ENCODE measurements around the gene HEXIM1. TPM values are rescaled to one million over a fixed set of nuclear protein-coding genes. Genes with fewer than 3 reads are reported as not detected.

The HEXIM1 gene, protein sequence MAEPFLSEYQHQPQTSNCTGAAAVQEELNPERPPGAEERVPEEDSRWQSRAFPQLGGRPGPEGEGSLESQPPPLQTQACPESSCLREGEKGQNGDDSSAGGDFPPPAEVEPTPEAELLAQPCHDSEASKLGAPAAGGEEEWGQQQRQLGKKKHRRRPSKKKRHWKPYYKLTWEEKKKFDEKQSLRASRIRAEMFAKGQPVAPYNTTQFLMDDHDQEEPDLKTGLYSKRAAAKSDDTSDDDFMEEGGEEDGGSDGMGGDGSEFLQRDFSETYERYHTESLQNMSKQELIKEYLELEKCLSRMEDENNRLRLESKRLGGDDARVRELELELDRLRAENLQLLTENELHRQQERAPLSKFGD
- 10 to 100 TPM in 5 of 6 donors, 1 to 10 TPM in 1; 6.8 to 16.2 (median 12.0) TPM for total RNA-seq
- polyA plus RNA-seq = 10 to 100 TPM; 10.9 to 17.2 TPM

DNA sequence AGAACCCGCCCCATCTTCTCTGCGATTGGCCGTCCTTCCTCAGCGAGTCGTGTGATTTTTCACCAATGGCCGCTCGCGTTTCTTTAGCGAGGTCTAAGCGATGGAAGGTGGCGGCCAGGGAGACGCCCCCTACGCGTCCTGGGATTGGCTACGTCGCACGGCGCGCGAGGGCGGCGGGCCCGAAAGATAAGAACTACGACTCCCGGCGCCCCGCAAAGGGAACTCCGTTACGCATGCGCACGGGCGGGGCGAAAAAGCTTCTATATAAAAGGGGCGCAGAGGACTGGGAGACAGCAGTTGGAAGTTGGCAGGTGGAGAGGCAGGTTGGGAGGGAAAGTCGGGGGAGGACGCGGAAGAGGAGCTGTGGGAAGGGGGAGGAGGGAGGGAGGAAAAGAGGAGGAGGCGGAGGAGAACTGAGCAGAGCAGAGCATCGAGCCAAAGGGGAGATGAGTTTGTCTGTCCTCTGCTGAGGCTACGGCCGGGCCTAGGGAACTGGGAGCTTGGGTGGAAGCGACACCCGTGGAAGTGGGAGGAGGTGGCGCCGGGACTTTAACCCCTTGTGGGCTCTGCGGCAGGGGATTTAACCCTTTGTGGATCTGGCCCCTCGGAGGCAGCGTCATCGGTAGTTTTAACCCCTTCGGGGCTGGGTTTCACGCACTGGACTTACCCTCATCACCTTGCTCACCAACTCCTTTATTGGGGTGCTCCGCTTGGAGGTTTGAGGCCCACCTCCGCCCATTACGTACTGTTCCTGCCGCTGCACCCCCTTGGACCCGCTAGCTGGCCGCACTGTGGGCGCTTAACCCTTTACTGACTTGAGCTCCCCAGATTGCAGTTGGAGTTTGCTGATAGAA, at the start of gene HEXIM1:
TSS of gene HEXIM1 (plus strand) at position 293 of the 854 bp plus-strand sequence. CDS start 716 bp downstream, outside the sequence.
- Histone ChIP-seq H3K4me3 (peak within 1 kb of the TSS; percentile 55 to 81 (median 73)), H3K9me3 (no peaks in the 10 kb centered on the region), H3K27ac (peak within 1 kb of the TSS; percentile 86 to 100 (median 94)), H3K36me3 (no peaks in the 10 kb centered on the region), H3K27me3 (no peaks in the 10 kb centered on the region), H3K4me1 (peaks cover 16 to 28% (median 21%) of the 10 kb centered on the region in 3 donors)
- DNase-seq (peak; percentile 99), ATAC-seq (peak; percentile 72 to 82 (median 77)), FAIRE-seq (peak; percentile 94)
- intact Hi-C loops (cut with DNase I) = no loop called here
- TF ChIP-seq CTCF (IDR thresholded peaks at IDR 0.05) = no peak
- 0% methylated on average over 57 to 58 of the region's 58 CpGs for WGBS, 2 donors

- H3K27ac ChIP-seq = no peak overlapping the region
Measured at GRCh38 chr17:45098869-45099616, 49.2 kb upstream of the HEXIM1 start.

DNA sequence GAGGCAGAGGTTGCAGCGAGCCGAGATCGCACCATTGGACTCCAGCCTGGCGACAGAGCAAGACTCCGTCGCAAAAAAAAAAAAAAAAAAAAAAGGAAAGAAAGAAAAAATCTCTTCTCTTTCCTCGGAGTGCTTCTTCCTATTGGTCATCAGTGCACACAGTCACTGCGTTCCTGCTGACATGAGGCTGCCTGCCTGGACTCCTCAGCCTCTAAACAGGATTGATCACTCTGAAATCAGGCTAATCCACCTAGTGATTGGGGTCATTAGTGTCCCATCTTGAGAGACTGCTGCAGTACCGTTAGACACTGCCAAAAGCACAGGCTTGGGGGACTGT, 46.8 kb upstream of the HEXIM1 start:
- H3K36me3 ChIP-seq = peaks cover 0 to 71% (median 62%) of the 10 kb centered on the region in 3 donors

More at GRCh38 chr17:45098869-45099616, 49.2 kb upstream of the HEXIM1 start:
- H3K4me3 ChIP-seq = no peak overlapping the region
- peak; percentile 90 to 97 (median 95) for ATAC-seq
- no peaks in the 10 kb centered on the region for H3K9me3 ChIP-seq
- no peaks in the 10 kb centered on the region for H3K27me3 ChIP-seq
- no peak for FAIRE-seq
- peak; percentile 69 to 93 (median 85) for DNase-seq
- peaks cover 0 to 68% (median 56%) of the 10 kb centered on the region in 3 donors for H3K36me3 ChIP-seq
- intact Hi-C loops (cut with DNase I) = loop anchor here in 1 of 3 donors (10.0 kb wide), 1 partner anchor 184 kb away; the partner anchor contains the start of gene GFAP
- 45 to 46% methylated on average over 9 of the region's 9 CpGs for WGBS, 2 donors
- no peaks in the 10 kb centered on the region for H3K4me1 ChIP-seq
- TF ChIP-seq CTCF (IDR thresholded peaks at IDR 0.05) = peak; percentile 59 to 83 (median 74)

More for the DNA sequence above, 46.8 kb upstream of the HEXIM1 start:
- Histone ChIP-seq H3K4me1 (no peaks in the 10 kb centered on the region), H3K4me3 (no peak overlapping the region), H3K27ac (no peak overlapping the region), H3K9me3 (no peaks in the 10 kb centered on the region), H3K27me3 (no peaks in the 10 kb centered on the region)
- no peak for TF ChIP-seq CTCF (IDR thresholded peaks at IDR 0.05)
- 82 to 87% methylated on average over 9 of the region's 9 CpGs for WGBS, 2 donors
- intact Hi-C loops (cut with DNase I) = no loop called here
- FAIRE-seq (no peak), DNase-seq (no peak), ATAC-seq (no peak)
